Breast epithelium (tissue), 4 donors: ENCODE measurements around the gene RNF220. TPM values are rescaled to one million over a fixed set of nuclear protein-coding genes. Genes with fewer than 3 reads are reported as not detected.

Source experiments
- DNase-seq, 2 donors: peaks; one replicate each; pipeline ENCODE4 v3.0.0-alpha.2; 2019; ENCODE audit warnings: low spot score in 2 of 2
- H3K27ac ChIP-seq, 2 donors: fragments of 200-600 bp; sonication (generic) in 1 of 2; one replicate each; pipeline ENCODE4 v1.5.1; 2016 to 2019; ENCODE audit warnings: mild to moderate bottlenecking in 1 of 2
- H3K27me3 ChIP-seq, 2 donors: fragments of 200-600 bp; sonication (generic) in 1 of 2; one replicate each; pipeline versions ENCODE4 v1.5.1 to v1.6.0; 2017 to 2019; ENCODE audit warnings: control low read depth in 1 of 2, mild to moderate bottlenecking in 1 of 2
- H3K36me3 ChIP-seq: fragments of 200-600 bp; one replicate; pipeline ENCODE4 v1.5.1; 2019
- H3K4me1 ChIP-seq, 2 donors: fragments of 200-600 bp; sonication (generic); one replicate each; pipeline ENCODE4 v1.5.1; 2016 to 2019; ENCODE audit warnings: control low read depth in 1 of 2
- H3K4me3 ChIP-seq, 3 donors: fragments of 200-600 bp; sonication (generic); 1 replicate in 2 of 3; 2 replicates in 1 of 3; pipeline ENCODE4 v1.5.1; 2016 to 2019; ENCODE audit warnings: mild to moderate bottlenecking in 3 of 3, moderate library complexity in 2 of 3
- H3K9me3 ChIP-seq, 2 donors: fragments of 200-600 bp; sonication (generic) in 1 of 2; one replicate each; pipeline ENCODE4 v1.5.1; 2016 to 2019; ENCODE audit warnings: control low read depth in 1 of 2
- CTCF ChIP-seq, 3 donors: fragments of 450-650 bp; IDR thresholded peaks; one replicate each; pipeline ENCODE4 v1.5.1; 2016 to 2017; ENCODE audit warnings: antibody characterized with exemption in 3 of 3, mild to moderate bottlenecking in 3 of 3, moderate library complexity in 3 of 3
- POLR2A ChIP-seq: fragments of 450-650 bp; IDR thresholded peaks from one replicate; pipeline ENCODE4 v1.6.1; 2016; ENCODE audit warnings: antibody characterized with exemption, mild to moderate bottlenecking, moderate library complexity
- POLR2AphosphoS5 ChIP-seq, 3 donors: sonication (generic); formaldehyde crosslinking; IDR thresholded peaks; one replicate each; pipeline ENCODE4 v1.6.1; 2017; ENCODE audit warnings: antibody characterized with exemption in 3 of 3
- intact Hi-C: fragments of 100-400 bp; cut with DNase I; formaldehyde crosslinking; loops from one replicate; pipeline ENCODE4 v1.15.1; 2023; ENCODE audit warnings: low total_unique reads
- total RNA-seq, 3 donors: library from RNA; depleted of rRNA; stranded (reverse); fragments of >200 nt; gene quantifications; one replicate each; pipeline ENCODE4 v1.1.0, GENCODE V29; 2016

Gene RNF220
- total RNA-seq, 3 donors from 2014 or later, result 90.4 to 110 (median 93.4) TPM

GRCh38 chr1:44645476-44646244, 240.6 kb downstream of the RNF220 start:
- peaks cover 0 to 11% of the 10 kb centered on the region in 2 donors for H3K4me1 ChIP-seq
- intact Hi-C loops, result no loop called here
- no peaks in the 10 kb centered on the region for H3K36me3 ChIP-seq
- DNase-seq, result no peak
- H3K27ac ChIP-seq, result peak overlapping the region; percentile 57 to 79
- no peaks in the 10 kb centered on the region for H3K9me3 ChIP-seq
- no peaks in the 10 kb centered on the region for H3K27me3 ChIP-seq
- no peak for TF ChIP-seq POLR2AphosphoS5 (IDR thresholded peaks at IDR 0.05)
- TF ChIP-seq CTCF (IDR thresholded peaks at IDR 0.05), result no peak
- no peak for TF ChIP-seq POLR2A
- peak overlapping the region in 1 of 3 donors; percentile 18 for H3K4me3 ChIP-seq

- Histone ChIP-seq H3K27me3 (no peaks in the 10 kb centered on the region), H3K27ac (peak overlapping the region; percentile 57 to 79), H3K9me3 (no peaks in the 10 kb centered on the region), H3K4me1 (peaks cover 0 to 11% of the 10 kb centered on the region in 2 donors), H3K36me3 (no peaks in the 10 kb centered on the region), H3K4me3 (no peak overlapping the region)
- intact Hi-C loops, result no loop called here
- no peak for DNase-seq
- no peak for TF ChIP-seq POLR2AphosphoS5 (IDR thresholded peaks at IDR 0.05)
- TF ChIP-seq POLR2A, result no peak
- TF ChIP-seq CTCF (IDR thresholded peaks at IDR 0.05), result no peak
Observed at GRCh38 chr1:44646261-44647110, 241.4 kb downstream of the RNF220 start.

- no peaks in the 10 kb centered on the region for H3K27me3 ChIP-seq
- H3K27ac ChIP-seq, result no peak overlapping the region
- no peaks in the 10 kb centered on the region for H3K9me3 ChIP-seq
- no peak overlapping the region for H3K4me3 ChIP-seq
- no peaks in the 10 kb centered on the region for H3K36me3 ChIP-seq
- DNase-seq, result no peak
- intact Hi-C loops, result no loop called here
- TF ChIP-seq POLR2AphosphoS5 (IDR thresholded peaks at IDR 0.05), result no peak
- TF ChIP-seq CTCF (IDR thresholded peaks at IDR 0.05), result no peak
- no peak for TF ChIP-seq POLR2A
- H3K4me1 ChIP-seq, result peaks cover 0 to 11% of the 10 kb centered on the region in 2 donors
Observed at GRCh38 chr1:44647896-44648295, 242.8 kb downstream of the RNF220 start.

GRCh38 chr1:44648529-44649250, 243.6 kb downstream of the RNF220 start:
- H3K27ac ChIP-seq, result no peak overlapping the region
- peaks cover 0 to 6% of the 10 kb centered on the region in 2 donors for H3K4me1 ChIP-seq
- TF ChIP-seq POLR2A, result no peak
- TF ChIP-seq POLR2AphosphoS5 (IDR thresholded peaks at IDR 0.05), result no peak
- TF ChIP-seq CTCF (IDR thresholded peaks at IDR 0.05), result no peak
- H3K27me3 ChIP-seq, result no peaks in the 10 kb centered on the region
- H3K4me3 ChIP-seq, result no peak overlapping the region
- no peaks in the 10 kb centered on the region for H3K36me3 ChIP-seq
- H3K9me3 ChIP-seq, result no peaks in the 10 kb centered on the region
- DNase-seq, result no peak
- intact Hi-C loops, result no loop called here
